Fibroblast of lung (primary cell): ENCODE measurements around the gene PURB. TPM values are rescaled to one million over a fixed set of nuclear protein-coding genes. Genes with fewer than 3 reads are reported as not detected.

Experiments
- DNase-seq, 2 donors: peaks; one replicate each; pipeline versions ENCODE4 v3.0.0 to v3.0.0-alpha.2; 2010; ENCODE audit warnings: low read depth in 2 of 2
- H2AFZ ChIP-seq: 2 replicates; pipeline ENCODE4 v1.5.1; 2012; ENCODE audit warnings: low read length, control low read depth, inconsistent platforms
- H3K27ac ChIP-seq: 2 replicates; pipeline ENCODE4 v1.5.1; 2011; ENCODE audit warnings: low read length, control low read depth; ENCODE audit not compliant: insufficient read depth
- H3K27me3 ChIP-seq: 2 replicates; pipeline ENCODE4 v1.5.1; 2011; ENCODE audit warnings: mild to moderate bottlenecking, low read length; ENCODE audit not compliant: control insufficient read depth, insufficient read depth
- H3K36me3 ChIP-seq: 2 replicates; pipeline ENCODE4 v1.5.1; 2011; ENCODE audit warnings: low read length; ENCODE audit not compliant: control insufficient read depth, insufficient read depth
- H3K4me1 ChIP-seq: 2 replicates; pipeline ENCODE4 v1.5.1; 2011; ENCODE audit warnings: low read length; ENCODE audit not compliant: control insufficient read depth, insufficient read depth; ENCODE audit errors: extremely low read depth
- H3K4me2 ChIP-seq: 2 replicates; pipeline ENCODE4 v1.5.1; 2011; ENCODE audit warnings: low read length, control low read depth; ENCODE audit not compliant: insufficient read depth; ENCODE audit errors: extremely low read depth
- H3K4me3 ChIP-seq, 4 experiments: fragments of 200-600 bp in 1 of 4; sonication (generic) in 1 of 4; replicated peaks in 1 of 4; 2 replicates each; pipeline ENCODE4 v1.5.1; 2011 to 2016; ENCODE audit warnings: low read length in 4 of 4, low read depth in 3 of 4, mild to moderate bottlenecking in 3 of 4, control low read depth in 2 of 4, inconsistent platforms in 1 of 4, mixed read lengths in 1 of 4; ENCODE audit not compliant: insufficient read depth in 1 of 4; ENCODE audit errors: control extremely low read depth in 1 of 4
- H3K79me2 ChIP-seq: 2 replicates; pipeline ENCODE4 v1.5.1; 2012; ENCODE audit warnings: mild to moderate bottlenecking, low read length, inconsistent platforms; ENCODE audit not compliant: control insufficient read depth, insufficient read depth
- H3K9ac ChIP-seq: 2 replicates; pipeline ENCODE4 v1.5.1; 2011; ENCODE audit warnings: mild to moderate bottlenecking, low read length, control low read depth; ENCODE audit not compliant: insufficient read depth
- H3K9me3 ChIP-seq: 2 replicates; pipeline ENCODE4 v1.5.1; 2012; ENCODE audit warnings: low read depth, low read length; ENCODE audit not compliant: control insufficient read depth, insufficient read depth
- H4K20me1 ChIP-seq: 2 replicates; pipeline ENCODE4 v1.5.1; 2011; ENCODE audit warnings: low read length; ENCODE audit not compliant: control insufficient read depth, insufficient read depth; ENCODE audit errors: extremely low read depth
- EZH2 ChIP-seq: IDR thresholded peaks from 2 replicates; pipeline ENCODE4 v1.5.1; 2012; ENCODE audit warnings: low read length, control low read depth, mild to moderate bottlenecking; ENCODE audit errors: missing control alignments
- polyA plus RNA-seq, 2 donors: library from polyadenylated mRNA; depleted of rRNA in 1 of 2; stranded (reverse) in 1 of 2; unstranded in 1 of 2; fragments of >200 nt; gene quantifications; 2 replicates each; pipeline ENCODE4 v1.2.1, GENCODE V29; 2011 to 2012; ENCODE audit warnings: missing spikeins in 1 of 2
- total RNA-seq: library from RNA; depleted of rRNA; stranded (reverse); fragments of >200 nt; gene quantifications from 2 replicates; pipeline ENCODE4 v1.2.1, GENCODE V29; 2014
- TF ChIP-seq, protein P1 (sequence below), 2 donors: IDR thresholded peaks in 1 of 2; conservative IDR thresholded peaks in 1 of 2; 1 replicate in 1 of 2; 2 replicates in 1 of 2; pipeline ENCODE4 v1.5.1; 2011 to 2012; ENCODE audit warnings: low read length in 2 of 2, control low read depth in 1 of 2, inconsistent platforms in 1 of 2, low read depth in 1 of 2, mild to moderate bottlenecking in 1 of 2

PURB gene
- total and polyA plus RNA-seq, 2 donors (not counting 1 experiment from before 2014, with no cell fraction given): 11.0 to 15.2 TPM

DNA sequence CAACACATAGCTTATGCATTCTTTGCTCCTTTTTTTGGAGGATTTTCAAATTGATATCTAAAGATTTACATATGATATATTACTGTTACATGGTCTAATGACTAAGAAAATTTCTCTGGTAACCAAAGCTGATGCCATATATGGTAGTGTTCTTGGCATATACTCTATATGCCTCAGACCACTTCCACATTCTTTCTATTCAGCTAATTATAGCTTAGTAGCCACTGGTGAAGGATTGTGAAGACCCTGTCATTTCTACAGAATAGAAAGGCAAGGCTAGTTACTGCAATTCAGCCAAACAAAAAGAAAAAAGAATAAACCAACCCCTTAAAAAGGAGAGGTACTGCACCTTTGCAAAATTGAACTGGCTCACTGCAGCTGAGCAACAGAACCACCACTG lies 3.7 kb downstream of the PURB start:
- H4K20me1 ChIP-seq: no peaks in the 10 kb centered on the region
- peaks cover 5% of the 10 kb centered on the region for H3K4me1 ChIP-seq
- H3K79me2 ChIP-seq: peaks cover 68% of the 10 kb centered on the region
- no peak overlapping the region for H2AFZ ChIP-seq
- peak overlapping the region; percentile 49 to 82 (median 64) for H3K4me3 ChIP-seq
- TF ChIP-seq EZH2: no peak
- TF ChIP-seq, protein P1, sequence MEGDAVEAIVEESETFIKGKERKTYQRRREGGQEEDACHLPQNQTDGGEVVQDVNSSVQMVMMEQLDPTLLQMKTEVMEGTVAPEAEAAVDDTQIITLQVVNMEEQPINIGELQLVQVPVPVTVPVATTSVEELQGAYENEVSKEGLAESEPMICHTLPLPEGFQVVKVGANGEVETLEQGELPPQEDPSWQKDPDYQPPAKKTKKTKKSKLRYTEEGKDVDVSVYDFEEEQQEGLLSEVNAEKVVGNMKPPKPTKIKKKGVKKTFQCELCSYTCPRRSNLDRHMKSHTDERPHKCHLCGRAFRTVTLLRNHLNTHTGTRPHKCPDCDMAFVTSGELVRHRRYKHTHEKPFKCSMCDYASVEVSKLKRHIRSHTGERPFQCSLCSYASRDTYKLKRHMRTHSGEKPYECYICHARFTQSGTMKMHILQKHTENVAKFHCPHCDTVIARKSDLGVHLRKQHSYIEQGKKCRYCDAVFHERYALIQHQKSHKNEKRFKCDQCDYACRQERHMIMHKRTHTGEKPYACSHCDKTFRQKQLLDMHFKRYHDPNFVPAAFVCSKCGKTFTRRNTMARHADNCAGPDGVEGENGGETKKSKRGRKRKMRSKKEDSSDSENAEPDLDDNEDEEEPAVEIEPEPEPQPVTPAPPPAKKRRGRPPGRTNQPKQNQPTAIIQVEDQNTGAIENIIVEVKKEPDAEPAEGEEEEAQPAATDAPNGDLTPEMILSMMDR (conservative IDR thresholded peaks at IDR 0.05 in 1 of 2, IDR thresholded peaks at IDR 0.05 in 1 of 2; ENCODE audit: low read depth in 1 of 2, low read length in 2 of 2): no peak
- H3K27me3 ChIP-seq: no peaks in the 10 kb centered on the region
- DNase-seq: peak; percentile 88 to 91
- H3K9ac ChIP-seq: peak overlapping the region; percentile 4
- H3K27ac ChIP-seq: peak overlapping the region; percentile 31
- no peaks in the 10 kb centered on the region for H3K36me3 ChIP-seq
- H3K4me2 ChIP-seq: peak overlapping the region; percentile 99
- H3K9me3 ChIP-seq: no peaks in the 10 kb centered on the region

DNA sequence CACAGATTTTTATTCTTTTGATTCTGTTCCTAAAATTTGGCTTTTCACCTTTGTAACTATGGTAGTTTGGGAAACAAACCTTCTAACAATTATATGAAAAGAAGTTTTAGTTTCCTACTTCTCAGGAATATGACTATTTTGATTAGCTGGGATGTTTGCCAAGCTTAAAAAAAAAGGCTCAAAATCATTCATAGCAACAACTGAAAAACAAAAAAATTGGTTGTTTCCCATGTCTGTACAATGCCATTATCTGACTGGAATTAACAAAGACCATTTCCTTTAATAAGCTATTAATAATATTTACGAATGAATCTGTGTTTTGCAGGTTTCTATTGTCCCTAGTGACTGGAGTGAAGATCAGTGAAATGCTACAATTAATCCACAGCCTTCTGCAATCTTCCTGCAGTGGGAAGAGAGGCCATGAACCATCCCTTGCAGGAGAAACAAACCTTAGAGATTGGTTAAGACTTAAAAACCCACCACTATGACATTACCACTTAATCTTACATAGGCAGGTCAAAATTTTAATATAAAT lies 4.2 kb downstream of the PURB start:
- H3K4me1 ChIP-seq: peaks cover 5% of the 10 kb centered on the region
- peak overlapping the region; percentile 66 for H3K27ac ChIP-seq
- peak overlapping the region; percentile 99 for H3K4me2 ChIP-seq
- H3K9me3 ChIP-seq: no peaks in the 10 kb centered on the region
- no peaks in the 10 kb centered on the region for H3K36me3 ChIP-seq
- H2AFZ ChIP-seq: no peak overlapping the region
- H3K79me2 ChIP-seq: peaks cover 68% of the 10 kb centered on the region
- no peak for DNase-seq
- peak overlapping the region; percentile 16 to 82 (median 64) for H3K4me3 ChIP-seq
- H3K9ac ChIP-seq: no peak overlapping the region
- H4K20me1 ChIP-seq: no peaks in the 10 kb centered on the region
- no peak for TF ChIP-seq EZH2
- TF ChIP-seq, protein P1 (conservative IDR thresholded peaks at IDR 0.05 in 1 of 2, IDR thresholded peaks at IDR 0.05 in 1 of 2; ENCODE audit: low read depth in 1 of 2, low read length in 2 of 2): no peak
- H3K27me3 ChIP-seq: no peaks in the 10 kb centered on the region

DNA sequence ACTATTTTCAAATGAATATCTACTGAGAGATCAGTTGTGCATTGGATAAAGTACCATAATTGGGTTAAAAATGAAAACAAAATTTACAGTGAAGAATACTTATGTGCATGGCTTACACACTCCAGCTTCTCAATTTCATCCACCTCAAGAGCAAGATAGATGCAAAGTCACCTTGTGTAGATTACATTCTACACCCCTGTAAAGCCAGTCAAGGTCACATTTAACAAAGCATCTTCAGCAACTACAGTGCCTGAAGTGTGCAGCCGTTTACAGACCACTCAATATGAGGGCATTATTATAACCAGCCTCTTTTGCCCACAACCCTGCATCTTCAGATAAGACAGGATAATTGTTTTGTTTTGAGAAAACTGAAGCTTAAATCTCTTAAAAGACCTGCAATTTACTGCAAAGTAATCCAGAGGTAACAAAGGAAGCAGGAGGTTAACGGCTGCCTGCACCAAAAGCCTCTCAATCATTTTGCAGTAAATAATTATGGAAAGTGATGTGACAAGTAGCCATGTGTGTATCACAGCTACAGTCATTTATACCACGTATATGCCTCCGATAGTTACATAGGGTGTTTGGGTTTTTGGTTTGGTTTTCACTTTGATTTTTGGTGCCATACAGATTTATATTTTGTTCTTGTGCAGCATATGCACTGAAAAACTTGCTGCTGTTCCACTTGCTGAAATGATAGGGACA lies 4.9 kb downstream of the PURB start:
- Histone ChIP-seq H3K9me3 (no peaks in the 10 kb centered on the region), H3K9ac (no peak overlapping the region), H3K27ac (peak overlapping the region; percentile 66), H3K79me2 (peaks cover 68% of the 10 kb centered on the region), H3K4me2 (peak overlapping the region; percentile 99), H3K27me3 (no peaks in the 10 kb centered on the region), H3K36me3 (no peaks in the 10 kb centered on the region), H4K20me1 (no peaks in the 10 kb centered on the region), H3K4me3 (peak overlapping the region; percentile 16 to 82 (median 64)), H3K4me1 (peaks cover 5% of the 10 kb centered on the region), H2AFZ (no peak overlapping the region)
- no peak for TF ChIP-seq EZH2
- TF ChIP-seq, protein P1 (conservative IDR thresholded peaks at IDR 0.05 in 1 of 2, IDR thresholded peaks at IDR 0.05 in 1 of 2; ENCODE audit: low read depth in 1 of 2, low read length in 2 of 2): no peak
- no peak for DNase-seq
